ENCODE data around the gene SPACA4.

GRCh38 chr19:48616491-48617056 lies 10.0 kb downstream of the SPACA4 start:
- no peak for TF ChIP-seq CTCF (IDR thresholded peaks at IDR 0.05)
- no peak for TF ChIP-seq POLR2A (IDR thresholded peaks at IDR 0.05)
